Islet precursor cell (in vitro differentiated cells): ENCODE measurements around the gene PIM2.

Experiments used
- DNase-seq: peaks from one replicate; pipeline ENCODE4 v3.0.0-alpha.2; 2018

Gene PIM2

DNA sequence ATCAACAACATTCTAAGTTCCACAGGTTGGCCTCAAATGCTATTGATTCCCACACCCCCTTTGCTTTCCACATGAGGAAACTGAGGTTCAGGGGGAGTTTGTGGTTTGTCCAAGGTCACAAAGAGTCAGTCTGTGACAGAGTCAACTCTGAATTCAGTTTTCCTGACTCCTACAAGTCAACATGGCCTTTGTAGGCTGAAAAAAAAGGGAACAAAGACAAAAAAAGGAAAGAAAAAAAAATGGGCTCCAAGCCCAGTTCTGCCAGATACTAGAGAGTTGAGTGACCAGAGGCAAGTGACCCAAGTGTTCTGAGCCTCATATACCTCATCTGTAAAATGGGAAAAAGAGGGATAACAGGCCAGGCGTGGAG, 16.5 kb upstream of the PIM2 start:
- DNase-seq: no peak

DNA sequence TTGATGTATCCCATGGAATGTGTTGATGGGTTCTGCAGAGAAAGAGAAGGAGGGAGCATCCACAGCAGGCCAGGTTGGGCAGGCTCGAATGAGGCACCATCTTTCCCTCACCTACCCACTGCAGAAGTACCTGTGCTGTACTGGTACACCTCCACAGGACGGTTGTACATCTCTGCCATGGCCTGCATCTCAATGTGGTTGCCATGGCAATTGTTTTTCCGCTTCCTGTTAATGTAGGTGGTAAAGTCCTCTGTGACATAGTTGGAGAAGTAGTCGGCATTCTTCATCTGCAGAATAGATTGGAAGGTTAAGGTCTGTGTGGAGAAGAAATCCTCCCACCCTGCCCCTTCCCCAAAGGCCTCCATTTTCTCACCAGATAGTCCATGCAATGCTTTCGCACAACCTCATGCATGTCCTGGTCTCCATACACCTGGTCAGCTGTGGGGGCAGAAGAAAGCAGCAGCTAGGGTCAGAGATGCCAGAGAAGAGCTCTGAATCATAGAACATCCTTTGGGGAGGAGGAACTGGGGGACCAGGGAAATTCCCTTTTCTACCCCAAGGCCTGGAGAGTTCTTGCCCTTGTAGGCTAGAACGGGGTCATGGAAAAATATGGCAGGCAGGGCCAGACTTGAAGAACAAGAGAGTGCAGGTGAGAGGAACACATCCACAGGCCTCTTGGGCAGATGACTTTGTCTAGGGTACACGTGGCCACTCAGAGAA, 15.9 kb upstream of the PIM2 start:
- no peak for DNase-seq

DNA sequence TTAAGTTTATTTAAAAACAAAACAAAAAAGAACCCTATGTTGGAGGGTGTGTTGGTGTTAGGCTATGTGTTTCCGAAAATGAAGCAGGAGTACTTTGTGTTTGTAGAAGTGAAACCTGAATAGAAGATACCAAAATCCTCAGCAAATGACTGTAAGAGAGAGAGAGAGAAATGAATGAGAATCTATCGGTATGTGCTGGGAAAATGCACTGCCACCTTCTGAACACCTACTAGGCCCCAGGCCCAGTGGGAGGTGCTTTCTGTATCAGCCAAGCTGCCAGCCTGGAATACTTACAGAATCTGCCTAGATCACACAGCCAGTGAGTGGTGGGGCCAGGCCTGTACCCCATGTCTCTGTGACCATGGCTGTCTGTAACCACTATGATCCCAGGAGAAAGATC, 14.9 kb upstream of the PIM2 start:
- DNase-seq: no peak

DNA sequence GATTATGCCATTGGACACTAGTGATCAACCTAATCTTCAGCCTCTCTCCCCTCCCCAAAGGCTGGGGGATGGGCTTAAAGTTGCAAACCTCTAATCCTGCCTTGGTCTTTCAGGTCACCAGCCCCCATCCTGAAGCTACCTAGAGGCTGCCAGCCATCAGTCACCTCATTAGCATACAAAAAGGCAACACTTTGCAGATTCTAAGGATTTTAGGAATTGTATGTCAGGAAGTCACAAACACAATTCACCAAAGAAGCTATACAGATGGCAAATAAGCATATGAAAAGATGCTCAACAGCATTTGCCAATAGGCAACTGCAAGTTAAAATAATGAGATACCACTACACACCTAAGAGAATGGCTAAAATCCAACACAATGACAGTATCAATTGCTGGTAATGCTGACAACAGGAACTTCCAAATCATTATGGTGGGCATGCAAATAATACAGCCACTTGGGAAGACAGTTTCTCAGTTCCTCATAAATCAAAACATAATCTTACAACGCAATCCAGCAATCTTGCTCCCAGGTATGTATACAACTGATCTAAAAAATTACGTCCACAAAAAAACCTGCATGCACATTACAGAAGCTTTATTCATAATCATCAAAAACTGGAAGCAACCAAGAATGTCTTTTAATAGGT, 9.0 kb upstream of the PIM2 start:
- DNase-seq: no peak

- no peak for DNase-seq
Observed at GRCh38 chrX:48927123-48927522, 8.3 kb upstream of the PIM2 start.

DNA sequence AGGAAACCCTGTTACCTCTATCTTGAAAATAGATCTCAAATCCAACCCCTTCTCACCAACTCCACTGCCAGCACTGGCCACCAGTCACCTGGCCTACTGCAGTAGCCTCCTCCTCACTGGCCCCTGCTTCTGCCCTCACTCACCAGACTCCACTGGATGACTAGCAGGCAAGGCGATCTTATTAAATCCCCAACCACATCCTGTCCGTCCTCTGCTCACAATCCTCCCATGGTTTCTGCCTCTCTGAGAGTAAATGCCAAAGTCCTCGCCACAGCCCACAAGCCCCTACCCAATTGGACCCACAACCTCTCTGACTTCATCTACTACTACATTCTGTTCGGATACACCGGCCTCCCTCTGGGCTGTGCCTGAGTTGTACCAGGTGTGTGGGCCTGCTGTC, 5.4 kb upstream of the PIM2 start:
- DNase-seq: no peak

DNA sequence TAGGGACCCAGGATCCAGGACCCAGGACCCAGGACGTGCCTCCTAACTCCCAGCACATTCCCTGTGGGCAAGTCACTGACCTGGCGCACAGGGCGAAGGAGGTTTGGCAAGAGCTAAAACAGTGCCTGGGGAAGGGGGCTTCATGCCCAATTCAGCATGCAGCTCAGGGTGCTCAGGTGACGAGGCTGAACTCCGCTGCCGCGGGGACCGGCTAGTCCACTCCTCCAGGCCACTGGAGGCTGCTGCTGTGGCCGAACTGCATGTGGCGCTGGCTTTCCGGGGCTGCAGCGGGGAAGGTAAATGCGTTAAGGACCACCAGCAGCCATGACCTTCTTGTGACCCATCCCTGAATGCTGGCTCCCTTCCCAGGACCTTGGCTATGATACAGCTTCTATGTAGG, 4.9 kb upstream of the PIM2 start:
- no peak for DNase-seq

DNA sequence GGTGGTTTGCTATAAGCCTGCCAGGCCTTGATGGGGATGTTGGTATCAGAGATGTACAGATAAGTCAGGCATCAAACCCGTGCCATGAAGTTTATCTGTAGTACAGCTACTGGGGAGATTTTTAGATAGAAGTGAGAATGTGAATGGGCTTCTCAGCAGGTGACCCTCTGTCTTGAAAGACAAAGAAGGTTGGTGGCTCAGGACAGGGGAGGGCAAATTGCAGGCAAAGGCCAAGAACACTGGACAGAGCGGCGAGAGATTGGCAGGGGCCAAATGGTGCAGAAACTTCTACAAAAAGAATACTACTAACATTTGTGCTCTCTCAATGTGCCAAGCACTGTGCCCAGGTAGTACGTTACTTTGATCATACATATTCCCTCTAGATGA, 1.9 kb upstream of the PIM2 start:
- no peak for DNase-seq

DNA sequence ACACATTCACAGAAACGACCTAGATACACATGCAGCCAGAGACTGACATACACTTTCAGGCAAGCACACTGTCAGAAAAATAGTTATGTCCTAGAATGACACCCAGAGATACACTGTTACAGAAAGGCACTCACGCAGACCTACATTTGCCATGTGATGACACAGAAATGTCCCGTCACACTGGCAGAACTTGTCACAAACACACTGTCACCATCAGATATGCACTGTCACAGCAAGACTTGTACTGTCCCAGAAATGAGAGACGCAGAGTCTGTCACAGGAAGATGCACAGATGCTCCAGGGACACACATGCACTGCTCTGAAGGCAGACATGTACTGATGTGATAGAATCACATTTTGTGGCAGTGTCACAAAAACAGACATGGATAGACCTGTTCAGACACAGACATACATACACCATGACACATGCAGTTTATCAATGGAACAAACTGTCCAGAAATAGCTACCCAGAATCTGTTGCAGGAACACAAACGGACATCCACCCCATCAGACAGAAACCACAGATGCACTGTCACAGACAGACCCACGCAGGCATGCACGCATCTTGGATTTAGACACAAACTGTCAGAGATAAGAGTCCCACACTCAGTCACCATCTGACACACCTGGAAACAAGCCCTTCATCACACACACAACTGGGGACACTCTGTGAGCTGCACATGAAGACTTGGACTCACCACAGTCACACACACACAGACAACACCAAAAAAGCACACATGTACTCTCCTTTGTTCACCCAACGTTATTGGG, 1.3 kb upstream of the PIM2 start:
- DNase-seq: no peak

DNA sequence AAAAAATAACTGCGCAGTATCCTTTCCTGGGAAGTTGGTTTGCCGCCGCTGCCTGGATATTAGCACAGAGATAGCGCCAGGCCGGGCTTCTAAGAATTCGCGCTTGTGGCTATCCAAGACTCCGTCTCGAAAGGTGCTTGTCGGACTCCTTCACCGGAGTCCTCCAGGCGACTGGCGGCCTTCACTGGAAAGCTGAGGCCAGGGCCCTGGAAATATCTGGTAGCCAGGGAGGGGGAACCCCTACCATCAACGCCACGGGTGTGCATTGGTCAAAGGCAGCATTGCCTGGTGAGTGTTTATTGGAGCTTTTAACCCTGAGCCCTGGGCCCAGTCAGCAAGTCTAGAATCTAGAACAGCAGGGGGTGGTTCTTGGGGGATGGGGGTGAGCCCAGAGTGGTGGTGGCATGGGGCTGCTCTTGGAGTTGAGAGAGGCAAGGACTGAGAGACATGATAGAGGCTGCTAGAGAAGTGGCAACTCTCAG, 577 bp upstream of the PIM2 start:
- DNase-seq: no peak

- DNase-seq: no peak
Observed at GRCh38 chrX:48918301-48918642, 552 bp downstream of the PIM2 start.

GRCh38 chrX:48917139-48918001, 1.5 kb downstream of the PIM2 start:
- peak; percentile 94 for DNase-seq

- no peak for DNase-seq
Observed at GRCh38 chrX:48914593-48915493, 4.0 kb downstream of the PIM2 start.

- DNase-seq: no peak
Observed at GRCh38 chrX:48913605-48914366, 5.0 kb downstream of the PIM2 start.

- peak; percentile 87 for DNase-seq
Observed at GRCh38 chrX:48911412-48912182, 7.2 kb downstream of the PIM2 start, which contains the start of gene SLC35A2. SLC35A2 (minus strand) TSS chrX:48911646; CDS start chrX:48911636, 10 bp downstream.

- DNase-seq: no peak
Observed at GRCh38 chrX:48910926-48911411, 7.9 kb downstream of the PIM2 start.

- DNase-seq: no peak
Observed at GRCh38 chrX:48909703-48910294, 9.0 kb downstream of the PIM2 start.

DNA sequence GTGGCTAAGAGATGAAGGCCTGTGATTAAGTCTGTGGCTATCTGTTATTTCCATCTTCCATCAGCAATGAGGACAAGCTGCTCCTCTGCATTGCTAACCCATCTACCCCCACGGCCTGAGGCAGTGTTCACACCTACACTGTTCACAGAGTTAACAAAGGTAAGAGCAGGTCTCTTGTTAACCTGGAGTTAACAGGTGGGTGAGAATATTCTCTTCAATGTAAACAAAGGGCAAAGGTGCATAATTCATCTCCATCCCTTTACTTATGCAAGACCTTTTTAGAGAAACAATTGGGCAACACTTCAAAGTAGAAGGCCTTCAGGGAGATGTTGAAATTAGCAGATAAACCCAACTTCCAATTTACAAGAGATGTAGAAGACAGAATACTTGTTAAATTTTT, 10.2 kb downstream of the PIM2 start:
- no peak for DNase-seq

- DNase-seq: no peak
Observed at GRCh38 chrX:48905090-48905790, 13.6 kb downstream of the PIM2 start.
